GM19324 (cell line): ENCODE results near the gene FIBCD1.

Experiments
- ATAC-seq: cut with Tn5 transposase; IDR thresholded peaks from one replicate; pipeline ENCODE4 v1.9.1; 2021; ENCODE audit warnings: mild to moderate bottlenecking, moderate library complexity; ENCODE audit not compliant: unreplicated experiment, low FRiP score

FIBCD1 gene

DNA sequence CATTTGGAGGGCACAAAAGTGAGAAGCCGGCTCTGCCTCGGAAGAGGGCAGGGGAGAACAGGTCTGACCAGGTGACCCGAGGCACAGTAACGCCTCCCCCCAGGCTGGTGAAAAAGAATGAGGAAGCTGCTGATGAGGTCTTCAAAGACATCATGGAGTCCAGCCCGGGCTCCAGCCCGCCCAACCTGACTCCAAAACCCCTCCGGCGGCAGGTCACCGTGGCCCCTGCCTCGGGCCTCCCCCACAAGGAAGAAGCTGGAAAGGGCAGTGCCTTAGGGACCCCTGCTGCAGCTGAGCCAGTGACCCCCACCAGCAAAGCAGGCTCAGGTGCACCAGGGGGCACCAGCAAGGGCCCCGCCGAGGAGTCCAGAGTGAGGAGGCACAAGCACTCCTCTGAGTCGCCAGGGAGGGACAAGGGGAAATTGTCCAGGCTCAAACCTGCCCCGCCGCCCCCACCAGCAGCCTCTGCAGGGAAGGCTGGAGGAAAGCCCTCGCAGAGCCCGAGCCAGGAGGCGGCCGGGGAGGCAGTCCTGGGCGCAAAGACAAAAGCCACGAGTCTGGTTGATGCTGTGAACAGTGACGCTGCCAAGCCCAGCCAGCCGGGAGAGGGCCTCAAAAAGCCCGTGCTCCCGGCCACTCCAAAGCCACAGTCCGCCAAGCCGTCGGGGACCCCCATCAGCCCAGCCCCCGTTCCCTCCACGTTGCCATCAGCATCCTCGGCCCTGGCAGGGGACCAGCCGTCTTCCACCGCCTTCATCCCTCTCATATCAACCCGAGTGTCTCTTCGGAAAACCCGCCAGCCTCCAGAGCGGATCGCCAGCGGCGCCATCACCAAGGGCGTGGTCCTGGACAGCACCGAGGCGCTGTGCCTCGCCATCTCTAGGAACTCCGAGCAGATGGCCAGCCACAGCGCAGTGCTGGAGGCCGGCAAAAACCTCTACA, 54.2 kb downstream of the FIBCD1 start:
- no peak for ATAC-seq

DNA sequence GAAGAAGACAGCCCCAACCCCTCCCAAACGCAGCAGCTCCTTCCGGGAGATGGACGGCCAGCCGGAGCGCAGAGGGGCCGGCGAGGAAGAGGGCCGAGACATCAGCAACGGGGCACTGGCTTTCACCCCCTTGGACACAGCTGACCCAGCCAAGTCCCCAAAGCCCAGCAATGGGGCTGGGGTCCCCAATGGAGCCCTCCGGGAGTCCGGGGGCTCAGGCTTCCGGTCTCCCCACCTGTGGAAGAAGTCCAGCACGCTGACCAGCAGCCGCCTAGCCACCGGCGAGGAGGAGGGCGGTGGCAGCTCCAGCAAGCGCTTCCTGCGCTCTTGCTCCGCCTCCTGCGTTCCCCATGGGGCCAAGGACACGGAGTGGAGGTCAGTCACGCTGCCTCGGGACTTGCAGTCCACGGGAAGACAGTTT, 54.9 kb downstream of the FIBCD1 start:
- ATAC-seq: no peak

DNA sequence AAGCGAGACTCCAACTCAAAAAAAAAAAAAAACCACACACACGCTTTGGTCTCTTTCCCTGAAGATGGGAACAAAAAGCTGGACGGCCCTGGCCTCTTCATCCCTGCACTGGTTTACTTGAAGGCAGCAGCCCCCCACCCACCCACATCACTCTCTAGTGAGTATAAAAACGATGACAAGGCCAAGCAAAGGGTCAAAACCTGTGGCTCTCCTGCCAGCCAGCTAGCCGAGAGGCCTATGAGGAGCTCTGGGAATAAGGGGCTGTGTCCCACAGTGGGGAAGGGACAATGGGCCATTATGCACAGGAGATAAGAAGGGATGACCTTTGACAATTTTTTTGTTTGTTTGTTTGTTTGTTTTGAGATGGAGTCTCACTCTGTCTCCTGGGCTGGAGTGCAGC, 55.6 kb downstream of the FIBCD1 start:
- no peak for ATAC-seq

DNA sequence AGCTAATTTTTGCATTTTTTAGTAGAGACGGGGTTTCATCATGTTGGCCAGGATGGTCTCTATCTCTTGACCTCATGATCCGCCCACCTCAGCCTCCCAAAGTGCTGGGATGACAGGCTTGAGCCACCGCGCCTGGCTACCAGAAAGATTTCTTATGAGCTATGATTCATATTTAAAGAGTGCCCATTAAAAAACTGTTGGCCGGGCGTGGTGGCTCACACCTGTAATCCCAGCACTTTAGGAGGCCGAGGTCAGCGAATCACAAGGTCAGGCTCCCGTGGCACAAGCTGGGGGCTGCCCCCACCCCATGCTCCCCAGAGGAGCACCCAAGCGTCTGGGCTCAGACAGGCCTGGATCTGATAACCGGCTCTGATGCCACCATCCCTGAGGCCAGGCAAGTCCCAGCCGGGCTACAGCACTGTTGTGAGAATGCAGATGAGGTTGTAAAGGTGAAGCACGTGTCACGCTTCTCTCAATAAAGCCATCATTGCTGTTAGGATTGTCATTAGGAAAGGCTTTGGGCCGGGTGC, 56.3 kb downstream of the FIBCD1 start:
- no peak for ATAC-seq

DNA sequence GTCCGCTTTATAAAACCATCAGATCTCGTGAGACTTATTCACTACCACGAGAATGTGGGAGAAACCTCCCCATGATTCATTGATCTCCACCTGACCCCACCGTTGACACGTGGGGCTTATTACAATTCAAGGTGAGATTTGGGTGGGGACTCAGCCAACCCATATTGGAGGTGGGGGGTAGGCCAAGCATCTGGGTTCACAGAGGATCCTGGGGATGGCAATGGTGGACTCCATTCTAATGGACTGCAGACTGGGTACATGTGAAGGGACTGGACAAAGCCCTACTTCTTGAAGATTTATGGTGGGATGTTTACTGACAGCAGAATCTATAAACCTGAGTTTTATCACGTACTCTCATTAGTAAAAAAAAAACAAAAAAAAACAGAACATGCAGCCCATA, 57.5 kb downstream of the FIBCD1 start:
- no peak for ATAC-seq

DNA sequence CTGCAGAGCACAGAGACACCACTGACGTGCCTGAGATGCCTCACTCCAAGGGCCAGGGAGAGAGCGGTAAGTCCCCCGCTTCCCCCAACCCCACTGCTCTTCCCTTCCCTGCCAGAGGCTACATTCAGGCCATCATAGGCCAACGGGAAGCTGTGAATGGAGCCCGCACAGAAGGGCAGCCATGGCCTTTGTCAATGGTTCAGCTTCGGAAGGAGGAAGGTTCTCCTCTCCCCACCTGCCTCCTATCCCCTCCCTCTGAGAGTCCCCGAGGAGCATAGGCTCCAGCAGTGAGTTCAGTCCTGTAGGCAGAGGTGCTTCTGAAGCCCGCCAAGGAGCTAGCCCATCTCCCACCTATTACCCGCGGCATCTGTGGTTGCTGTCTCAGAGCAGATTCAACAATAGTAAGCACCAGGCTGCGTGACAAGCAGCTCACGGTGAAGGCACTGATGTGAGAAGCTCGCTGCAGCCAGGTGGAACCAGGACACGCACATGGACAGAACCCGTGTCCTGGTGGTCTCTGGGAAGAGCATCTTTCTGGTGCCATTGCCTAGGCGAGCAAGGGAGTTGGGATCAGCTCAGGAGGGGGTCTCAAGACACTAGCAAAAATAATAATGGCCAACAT, 58.3 kb downstream of the FIBCD1 start:
- no peak for ATAC-seq

DNA sequence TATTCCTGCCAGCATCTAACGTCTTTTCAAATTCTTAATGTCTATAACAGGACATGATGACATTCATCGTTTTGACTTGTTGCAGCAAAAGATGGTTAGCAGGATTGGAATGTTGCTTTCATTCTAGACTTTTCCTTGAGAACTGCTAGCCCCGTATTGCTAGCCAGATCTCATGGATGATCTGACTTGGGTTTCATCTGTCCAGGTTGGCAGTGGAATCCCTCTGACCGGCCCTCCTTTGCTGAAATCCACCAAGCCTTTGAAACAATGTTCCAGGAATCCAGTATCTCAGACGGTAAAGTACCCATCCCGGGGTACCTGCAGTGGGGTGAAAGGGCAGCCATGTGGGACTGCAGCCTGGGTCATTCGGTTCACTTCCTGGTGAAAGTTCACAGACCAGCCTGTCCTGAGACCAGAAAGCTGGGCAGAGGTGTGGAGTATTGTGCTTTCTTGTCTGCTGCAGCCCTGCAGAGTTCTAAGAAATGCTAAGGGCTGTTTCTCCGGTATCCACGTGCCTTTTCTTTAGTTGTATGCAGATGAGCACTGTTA, 59.1 kb downstream of the FIBCD1 start:
- no peak for ATAC-seq

DNA sequence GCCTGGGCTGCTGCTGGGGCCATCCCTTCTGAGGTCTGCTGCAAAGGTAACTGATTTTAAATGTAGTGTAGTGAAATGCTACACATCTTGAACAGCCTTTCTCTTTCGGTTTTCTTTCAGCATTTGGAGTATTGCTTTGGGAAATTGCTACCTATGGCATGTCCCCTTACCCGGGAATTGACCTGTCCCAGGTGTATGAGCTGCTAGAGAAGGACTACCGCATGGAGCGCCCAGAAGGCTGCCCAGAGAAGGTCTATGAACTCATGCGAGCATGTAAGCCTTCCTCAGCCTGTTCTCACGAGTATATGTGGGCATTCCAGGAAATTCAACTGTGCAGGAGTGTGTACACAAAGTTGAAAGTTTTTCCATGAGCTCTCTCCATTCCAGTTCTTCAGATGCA, 60.8 kb downstream of the FIBCD1 start:
- no peak for ATAC-seq

DNA sequence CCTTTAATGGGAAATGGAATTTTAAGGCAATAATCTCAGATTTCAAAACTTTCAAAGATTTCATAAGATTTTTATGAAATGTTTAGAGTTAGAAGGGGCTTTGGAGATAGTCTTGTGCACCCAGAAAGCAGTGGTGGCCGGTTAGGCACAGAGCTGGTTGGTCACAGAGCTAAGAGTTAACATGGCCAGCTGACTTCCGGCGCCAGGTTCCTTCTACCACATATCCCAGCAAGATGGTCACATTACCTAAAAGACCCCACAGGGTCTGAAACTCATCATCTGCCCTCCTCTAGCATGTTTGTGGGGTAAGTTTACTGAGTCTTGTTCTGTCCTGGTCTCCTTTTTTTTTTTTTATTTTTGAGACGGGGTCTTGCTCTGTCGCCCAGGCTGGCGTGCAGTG, 61.7 kb downstream of the FIBCD1 start:
- ATAC-seq: no peak

DNA sequence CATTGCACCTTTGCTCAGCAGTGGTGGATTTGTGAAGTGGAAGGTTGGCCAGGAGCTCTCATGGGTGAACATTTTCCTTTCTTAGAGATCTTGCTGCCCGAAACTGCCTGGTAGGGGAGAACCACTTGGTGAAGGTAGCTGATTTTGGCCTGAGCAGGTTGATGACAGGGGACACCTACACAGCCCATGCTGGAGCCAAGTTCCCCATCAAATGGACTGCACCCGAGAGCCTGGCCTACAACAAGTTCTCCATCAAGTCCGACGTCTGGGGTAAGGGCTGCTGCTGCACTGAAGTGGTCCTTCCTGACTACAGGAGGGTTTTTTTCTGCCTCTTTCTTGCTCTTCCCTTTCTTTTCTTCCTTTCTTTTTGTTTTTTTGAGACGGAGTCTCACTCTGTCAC, 64.3 kb downstream of the FIBCD1 start:
- no peak for ATAC-seq

DNA sequence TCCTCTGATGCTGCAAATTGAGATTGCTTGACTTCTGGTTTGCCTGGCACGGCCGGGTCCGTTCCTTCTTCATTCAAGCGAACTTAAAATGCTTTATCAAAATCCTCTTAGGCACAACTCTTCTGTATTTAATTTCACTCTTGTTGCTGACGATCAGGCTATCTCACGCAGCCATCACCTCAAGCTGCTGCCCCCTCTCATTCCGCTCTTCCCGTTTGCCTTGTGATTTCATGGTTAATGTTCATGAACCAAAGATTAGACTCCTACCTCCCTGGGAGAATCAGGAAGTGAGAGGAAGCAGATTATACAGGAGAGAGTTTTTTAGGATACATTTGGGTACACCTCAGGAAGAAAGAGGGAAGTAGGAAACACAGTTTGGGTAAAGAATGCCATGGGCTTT, 65.1 kb downstream of the FIBCD1 start:
- no peak for ATAC-seq

DNA sequence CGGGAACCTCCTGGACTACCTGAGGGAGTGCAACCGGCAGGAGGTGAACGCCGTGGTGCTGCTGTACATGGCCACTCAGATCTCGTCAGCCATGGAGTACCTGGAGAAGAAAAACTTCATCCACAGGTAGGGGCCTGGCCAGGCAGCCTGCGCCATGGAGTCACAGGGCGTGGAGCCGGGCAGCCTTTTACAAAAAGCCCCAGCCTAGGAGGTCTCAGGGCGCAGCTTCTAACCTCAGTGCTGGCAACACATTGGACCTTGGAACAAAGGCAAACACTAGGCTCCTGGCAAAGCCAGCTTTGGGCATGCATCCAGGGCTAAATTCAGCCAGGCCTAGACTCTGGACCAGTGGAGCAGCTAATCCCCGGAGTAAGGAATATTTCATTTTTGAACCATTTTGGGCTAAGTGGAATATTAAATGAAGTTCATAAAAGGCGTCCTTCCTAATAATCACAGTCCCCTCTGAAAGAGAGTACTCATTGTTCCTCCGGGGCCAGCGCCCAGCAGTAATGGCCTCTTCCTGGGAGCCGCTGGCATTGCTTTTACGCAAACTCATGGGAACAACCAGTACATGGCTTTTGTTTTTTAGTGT, 66.0 kb downstream of the FIBCD1 start:
- ATAC-seq: no peak

DNA sequence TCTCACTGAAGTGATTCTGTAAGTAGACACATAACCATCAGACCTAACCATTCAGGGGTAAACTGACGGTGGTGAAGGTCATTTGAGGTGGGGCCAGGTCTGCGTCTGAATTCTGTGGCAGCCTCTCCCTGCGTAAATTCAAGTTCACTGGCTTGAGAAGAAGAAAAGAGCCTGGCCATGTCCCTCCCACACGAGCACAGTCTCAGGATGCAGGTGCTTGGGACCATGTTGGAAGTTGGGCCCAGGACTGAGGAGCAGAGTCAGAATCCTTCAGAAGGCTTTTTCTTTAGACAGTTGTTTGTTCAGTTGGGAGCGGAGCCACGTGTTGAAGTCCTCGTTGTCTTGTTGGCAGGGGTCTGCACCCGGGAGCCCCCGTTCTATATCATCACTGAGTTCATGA, 66.5 kb downstream of the FIBCD1 start:
- ATAC-seq: no peak

DNA sequence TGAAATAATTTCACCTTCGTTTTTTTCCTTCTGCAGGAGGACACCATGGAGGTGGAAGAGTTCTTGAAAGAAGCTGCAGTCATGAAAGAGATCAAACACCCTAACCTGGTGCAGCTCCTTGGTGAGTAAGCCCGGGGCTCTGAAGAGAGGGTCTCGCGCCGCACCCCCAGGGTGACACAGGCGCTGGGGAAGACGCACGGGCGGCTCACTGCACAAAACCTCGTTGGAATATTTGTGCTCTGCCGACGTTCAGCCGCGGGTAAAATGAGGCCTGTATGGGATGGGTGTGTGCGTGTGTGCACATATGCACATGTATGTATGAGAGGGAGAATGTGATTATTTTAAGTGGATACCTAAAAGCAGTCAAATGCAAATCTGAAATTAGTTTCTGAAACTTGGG, 67.0 kb downstream of the FIBCD1 start:
- no peak for ATAC-seq

DNA sequence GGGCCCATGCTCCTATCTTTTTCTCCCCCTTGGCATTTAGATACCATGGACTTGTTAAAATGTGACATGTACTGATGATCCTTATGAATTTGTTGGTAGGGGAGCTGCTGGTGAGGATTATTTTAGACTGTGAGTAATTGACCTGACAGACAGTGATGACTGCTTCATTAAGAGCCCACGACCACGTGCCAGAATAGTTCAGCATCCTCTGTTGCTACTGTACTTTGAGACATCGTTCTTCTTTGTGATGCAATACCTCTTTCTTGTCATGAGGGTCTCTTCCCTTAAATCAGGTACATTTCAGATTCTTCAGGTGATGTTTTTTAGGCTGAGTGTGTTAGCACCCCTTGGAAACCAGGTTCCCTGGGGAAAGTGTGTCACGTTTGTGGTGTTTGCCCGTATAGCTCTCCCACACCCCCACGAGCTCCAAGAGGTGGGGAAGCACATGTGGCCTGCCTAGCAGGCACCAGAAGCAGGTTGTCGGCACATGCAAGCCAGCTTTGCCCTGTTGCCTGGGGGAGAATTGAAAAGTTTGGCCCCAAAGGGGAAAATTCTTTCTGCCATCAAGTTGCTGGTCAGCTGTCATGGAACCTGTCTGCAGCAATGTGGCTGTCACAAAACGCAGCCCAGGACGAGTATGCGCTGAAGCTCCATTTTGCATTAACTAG, 67.5 kb downstream of the FIBCD1 start:
- no peak for ATAC-seq

DNA sequence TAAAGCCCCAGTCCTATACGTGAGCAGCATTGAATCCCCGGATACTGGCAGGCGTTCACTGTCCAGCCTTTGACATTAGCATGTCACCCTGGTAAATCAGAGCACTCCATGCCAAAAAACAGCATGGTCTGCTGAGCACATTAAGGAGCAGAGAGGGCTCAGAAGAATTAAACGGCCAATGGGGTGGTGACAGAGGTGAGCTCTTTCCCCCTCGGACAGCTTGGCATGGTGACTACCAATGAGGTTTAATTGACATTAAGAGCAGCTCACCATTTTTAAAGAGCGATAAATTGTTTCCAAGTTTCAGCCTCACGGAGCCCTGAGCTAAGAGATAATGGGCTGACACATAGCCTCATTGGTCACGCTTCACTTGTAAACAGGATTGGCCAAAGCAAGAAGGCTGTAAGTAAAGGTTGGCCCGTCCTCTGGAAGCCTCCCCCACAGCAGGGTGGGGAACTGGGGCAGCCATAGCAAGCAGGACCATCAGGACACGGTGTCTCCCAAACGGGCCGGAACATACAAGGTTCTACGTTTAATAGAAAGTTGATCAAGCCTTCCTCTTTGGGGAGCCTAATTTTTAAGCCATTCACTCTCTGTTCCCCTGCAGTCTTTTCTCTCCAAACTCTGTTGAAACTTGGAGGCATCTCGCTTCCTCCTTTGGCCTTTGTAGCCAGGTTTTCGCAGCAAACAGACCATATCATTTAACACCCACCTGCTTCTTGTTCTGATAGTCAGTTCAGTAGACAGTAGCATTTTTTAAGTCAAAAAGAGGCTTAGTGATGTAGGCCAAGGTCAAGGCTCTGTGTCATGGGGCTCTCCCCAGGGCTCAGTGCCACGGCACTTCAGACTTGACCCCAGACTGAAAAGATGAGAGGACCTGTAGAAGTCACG, 68.3 kb downstream of the FIBCD1 start:
- no peak for ATAC-seq

DNA sequence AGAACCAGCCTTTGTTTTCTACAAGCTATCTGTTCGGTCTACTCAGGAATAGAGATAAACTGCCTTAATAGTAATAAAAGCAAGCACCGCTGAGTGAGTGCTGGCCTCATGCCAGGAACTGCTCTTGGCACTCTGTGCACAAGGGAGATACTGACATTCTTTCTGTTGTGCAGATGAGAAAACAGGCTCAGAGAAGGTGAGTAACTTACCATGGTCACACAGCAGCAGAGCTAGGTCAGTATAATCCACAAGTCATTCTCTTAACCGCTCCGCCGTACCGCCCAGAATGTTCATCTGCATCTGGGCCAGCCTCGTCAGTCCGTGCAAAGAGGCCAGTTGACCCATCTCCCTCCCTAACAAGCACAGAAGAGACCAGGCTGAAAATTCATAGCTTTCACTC, 69.8 kb downstream of the FIBCD1 start:
- ATAC-seq: no peak

DNA sequence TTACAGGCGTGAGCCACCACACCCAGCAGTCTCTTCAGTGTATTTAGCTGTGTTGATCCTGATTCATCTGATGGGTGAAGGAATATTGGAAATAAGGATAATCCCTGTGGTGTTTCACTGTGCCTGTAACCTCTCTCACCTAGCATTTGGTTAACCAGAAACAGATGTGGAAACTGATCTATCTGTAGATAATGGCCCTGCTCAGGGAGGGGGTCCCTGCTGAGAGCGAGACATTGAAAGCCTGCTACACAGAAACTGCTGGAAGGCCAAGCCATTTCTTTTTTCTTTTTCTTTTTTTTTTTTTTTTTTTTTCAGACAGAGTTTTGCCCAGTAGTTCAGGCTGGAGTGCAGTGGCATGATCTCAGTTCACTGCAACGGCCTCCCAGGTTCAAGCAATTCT, 70.8 kb downstream of the FIBCD1 start:
- ATAC-seq: no peak

DNA sequence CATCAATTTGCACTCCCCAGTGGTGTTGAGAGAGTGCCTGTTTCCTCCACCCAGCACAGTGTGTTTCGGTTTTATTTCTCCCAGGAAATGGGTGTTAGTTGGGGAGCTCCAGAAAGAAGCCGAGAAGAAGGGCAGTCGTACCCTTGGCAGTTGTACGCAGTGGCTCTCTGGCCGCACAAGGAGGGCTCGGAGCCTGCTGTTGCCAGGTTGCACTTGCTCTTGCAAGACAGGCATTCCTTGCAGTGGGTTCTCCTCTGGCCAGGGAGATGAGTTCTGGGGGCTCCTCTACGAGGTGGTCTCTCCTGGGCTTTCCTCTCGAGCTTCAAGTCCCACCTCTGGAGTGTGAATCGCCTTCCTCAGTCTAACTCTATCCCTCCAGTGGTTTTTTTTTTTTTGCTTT, 71.5 kb downstream of the FIBCD1 start:
- ATAC-seq: no peak
